NOMO-1 treated with dmso at 0.1 percent for 144 hours (cell line): ENCODE results near the gene TFR2.

ENCODE experiments used
- DNase-seq: peaks from one replicate; lab custom pipeline; 2025; ENCODE audit not compliant: unreplicated experiment; lab: John Stamatoyannopoulos, UW

Gene TFR2

DNA sequence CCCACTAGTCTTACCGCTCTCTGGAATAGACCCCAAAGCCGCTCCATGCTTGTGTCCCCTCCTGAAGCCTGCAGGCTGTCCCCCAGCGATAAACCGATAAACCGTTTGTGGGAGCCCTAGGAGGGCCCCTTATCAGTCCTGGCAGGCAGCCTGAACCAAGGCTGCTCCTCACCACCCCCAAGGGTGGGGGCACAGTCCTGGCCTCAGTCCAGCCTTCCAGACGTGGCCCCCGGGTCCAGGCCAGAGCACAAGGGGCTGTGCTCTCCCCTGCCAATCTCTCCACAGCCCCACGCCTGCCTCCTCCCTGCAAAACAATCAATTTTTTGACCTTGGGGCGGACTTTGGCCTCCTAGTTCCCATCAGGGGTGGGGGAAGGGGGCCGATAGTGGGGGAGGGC lies at the start of gene TFR2:
Gene TFR2 (minus strand): TSS at position 90 of the 397 bp plus-strand sequence. CDS start 43 bp downstream, at position 47.
- no peak for DNase-seq

- no peak for DNase-seq
Measured at GRCh38 chr7:100689230-100690135, 48.1 kb upstream of the TFR2 start.

- DNase-seq, result no peak
Measured at GRCh38 chr7:100688326-100688860, 47.0 kb upstream of the TFR2 start.

- no peak for DNase-seq
Measured at GRCh38 chr7:100687751-100688300, 46.5 kb upstream of the TFR2 start.

GRCh38 chr7:100687261-100687660 lies 45.9 kb upstream of the TFR2 start:
- DNase-seq, result no peak

DNA sequence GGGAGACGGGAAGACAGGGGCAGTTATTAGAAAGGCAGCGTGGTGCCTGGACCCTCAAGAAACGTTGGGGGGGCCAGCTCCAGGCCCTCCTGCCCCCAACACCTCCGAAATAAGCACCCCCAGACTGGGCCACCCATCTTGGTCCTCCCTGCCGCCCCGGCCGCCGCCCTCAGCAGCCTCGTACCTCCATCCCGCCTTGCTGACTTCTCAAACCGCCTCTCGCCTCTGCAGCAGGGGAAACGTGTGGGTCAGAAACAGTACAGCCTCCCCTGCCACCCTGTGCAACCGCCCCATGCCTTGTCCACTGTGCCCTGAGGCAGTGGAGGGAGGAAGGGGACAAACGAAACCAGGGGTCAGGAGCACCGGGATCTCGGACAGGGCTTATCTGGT lies 45.5 kb upstream of the TFR2 start:
- no peak for DNase-seq

- no peak for DNase-seq
Measured at GRCh38 chr7:100686201-100686821, 45.0 kb upstream of the TFR2 start.

- DNase-seq, result no peak
Measured at GRCh38 chr7:100685631-100686145, 44.3 kb upstream of the TFR2 start.

- DNase-seq, result no peak
Measured at GRCh38 chr7:100685049-100685605, 43.8 kb upstream of the TFR2 start.

GRCh38 chr7:100684534-100685042 lies 43.2 kb upstream of the TFR2 start:
- no peak for DNase-seq

GRCh38 chr7:100683659-100684533 lies 42.5 kb upstream of the TFR2 start:
- no peak for DNase-seq

GRCh38 chr7:100682991-100683658 lies 41.8 kb upstream of the TFR2 start:
- no peak for DNase-seq

GRCh38 chr7:100682228-100682741 lies 40.9 kb upstream of the TFR2 start:
- no peak for DNase-seq

DNA sequence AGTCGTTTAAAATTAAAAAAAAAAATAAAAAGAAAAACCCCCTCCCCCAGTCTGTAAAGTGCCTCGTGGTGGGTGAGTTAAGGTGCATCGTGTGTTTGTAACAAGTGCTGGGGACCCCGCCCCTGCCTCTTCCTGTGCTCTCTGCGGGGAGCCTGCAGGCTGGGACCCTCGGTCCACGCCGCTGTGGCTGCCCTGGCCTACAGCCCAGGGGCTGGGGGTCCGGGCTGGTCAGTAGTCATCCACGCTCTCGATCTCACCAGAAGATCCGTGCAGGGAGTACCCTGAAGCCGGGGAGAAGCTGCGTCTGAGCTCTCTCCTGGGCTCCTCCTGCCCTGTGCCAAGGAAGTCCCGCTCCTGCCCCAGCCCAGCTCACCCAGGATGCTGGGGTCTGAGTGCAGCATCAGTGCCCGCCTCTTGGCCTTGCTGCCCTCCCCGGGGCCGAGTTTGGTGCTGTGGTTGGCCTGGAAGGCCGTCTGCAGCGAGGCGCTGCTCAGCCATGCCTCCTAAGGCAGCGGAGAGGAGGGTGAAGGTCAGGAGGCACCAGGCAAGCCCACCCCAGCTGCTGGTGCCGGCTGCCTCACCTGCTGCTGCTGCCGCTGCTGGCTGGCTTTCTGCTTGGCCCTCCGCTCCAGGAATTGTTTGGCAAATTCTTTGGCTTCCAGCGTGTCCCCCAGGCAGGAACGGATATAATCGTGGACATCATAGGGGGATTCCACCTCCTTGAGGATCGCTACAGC lies 40.3 kb upstream of the TFR2 start:
- no peak for DNase-seq

DNA sequence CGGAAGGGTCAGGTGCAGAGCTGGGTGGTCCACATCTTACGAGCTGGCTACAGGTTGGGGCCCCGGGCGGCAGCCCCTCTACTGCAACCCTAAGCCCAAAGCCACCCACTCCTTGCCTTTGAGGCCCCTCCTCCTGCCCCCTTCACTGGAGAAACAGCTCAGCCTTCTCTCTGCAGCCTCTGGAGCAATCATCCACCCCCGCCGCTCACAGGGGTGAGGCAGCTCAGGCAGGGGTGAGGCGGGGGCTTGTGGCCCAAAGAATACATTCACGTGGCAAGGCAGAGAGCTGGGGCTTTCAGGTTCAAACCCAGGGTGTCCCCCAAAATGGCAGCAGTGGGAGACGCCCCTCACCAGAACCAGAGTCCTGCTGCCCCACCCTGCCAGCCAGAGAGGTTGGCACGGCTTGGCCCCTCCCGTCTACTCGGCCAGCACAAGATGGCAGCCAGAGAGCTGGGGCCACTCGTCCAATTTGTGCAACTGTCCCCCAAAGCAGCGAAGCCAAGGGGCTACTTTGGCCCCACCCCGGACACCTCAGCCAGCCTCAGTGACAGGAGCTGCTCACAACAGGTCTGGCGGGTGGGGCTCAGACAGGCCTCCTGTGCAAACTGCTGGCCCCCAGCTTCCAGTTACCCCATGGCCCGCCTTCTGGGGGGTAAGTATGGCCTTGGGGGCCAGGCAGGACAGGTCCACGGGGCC lies 39.4 kb upstream of the TFR2 start:
- no peak for DNase-seq

DNA sequence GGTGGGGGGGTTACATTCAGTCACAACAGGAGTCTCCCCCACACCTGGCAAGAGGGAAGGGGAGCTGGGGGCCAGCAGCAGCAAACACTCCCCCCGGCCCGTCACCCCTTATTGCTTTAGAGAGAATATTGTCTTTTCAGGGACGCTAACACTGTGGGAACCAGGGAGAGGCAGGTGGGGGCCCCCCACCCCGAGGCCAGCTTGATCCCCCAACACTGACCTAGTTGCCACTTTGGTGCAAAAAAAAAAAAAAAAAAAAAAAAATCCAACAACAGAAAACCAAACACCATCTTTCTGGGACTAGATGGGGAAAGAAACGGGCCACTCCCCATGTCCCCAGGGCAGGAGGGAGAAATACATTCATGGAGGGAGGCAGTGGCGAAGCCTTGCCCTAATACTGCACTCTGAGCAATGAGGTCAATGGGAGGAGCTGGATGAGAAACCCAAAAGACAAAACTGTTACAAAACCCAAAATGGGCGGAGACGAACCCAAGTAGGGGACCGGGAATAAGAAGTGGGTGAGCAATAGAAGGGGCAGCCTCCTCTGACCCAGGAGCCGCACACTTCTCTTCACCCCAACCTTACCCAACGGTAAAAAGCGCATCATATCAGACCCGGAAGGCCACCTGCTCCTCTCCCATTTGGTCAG lies 38.7 kb upstream of the TFR2 start:
- no peak for DNase-seq

DNA sequence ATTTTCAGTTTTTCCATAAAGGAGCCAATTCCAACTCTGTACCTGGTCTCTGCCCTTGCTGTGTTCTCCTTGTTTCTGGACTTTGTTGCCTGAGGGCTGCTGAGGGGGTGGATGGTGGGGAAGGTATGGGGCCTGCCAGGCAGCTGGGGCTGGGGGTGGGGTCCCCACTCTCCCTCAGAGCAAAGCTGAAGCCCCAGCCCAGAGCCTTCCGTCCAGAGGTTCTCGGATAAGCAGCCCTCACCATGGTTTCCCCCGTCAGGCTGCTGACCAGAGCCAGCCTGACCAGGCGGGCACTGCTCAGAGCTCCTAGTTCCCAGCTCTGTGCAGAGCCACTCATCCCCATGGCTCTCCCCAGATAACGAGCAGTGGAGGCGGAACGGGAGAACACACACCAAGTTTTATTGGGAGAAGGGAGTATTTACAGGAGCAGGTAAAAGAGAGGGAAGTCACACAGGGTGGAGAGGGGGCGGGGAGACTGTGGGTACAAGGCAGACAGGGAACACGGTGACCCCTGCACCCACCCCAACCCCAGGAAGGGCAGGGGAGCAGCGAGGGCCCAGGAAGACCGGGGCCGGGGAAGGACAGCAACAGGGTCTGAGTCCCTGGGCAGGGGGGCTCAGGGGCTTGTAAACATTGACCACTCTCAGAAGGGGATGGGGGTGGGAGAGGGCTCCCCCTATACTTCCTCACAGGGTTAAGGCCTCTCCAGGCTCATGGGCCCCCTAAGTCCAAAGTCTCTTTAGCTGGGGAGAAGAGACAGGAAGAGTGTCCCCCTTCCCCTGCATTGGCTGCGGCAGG lies 38.0 kb upstream of the TFR2 start:
- no peak for DNase-seq
